Stimulated activated CD8-positive, alpha-beta memory T cell treated with anti-CD3 and anti-CD28 coated beads, Interleukin-2, amount 100 ng/mL, for 48 hours (primary cell): ENCODE results near the gene TTC38.

Experiments
- DNase-seq, 2 donors: peaks; one replicate each; pipeline ENCODE4 v3.0.0-alpha.2; 2020; ENCODE audit warnings: low read depth in 2 of 2

Gene TTC38

DNA sequence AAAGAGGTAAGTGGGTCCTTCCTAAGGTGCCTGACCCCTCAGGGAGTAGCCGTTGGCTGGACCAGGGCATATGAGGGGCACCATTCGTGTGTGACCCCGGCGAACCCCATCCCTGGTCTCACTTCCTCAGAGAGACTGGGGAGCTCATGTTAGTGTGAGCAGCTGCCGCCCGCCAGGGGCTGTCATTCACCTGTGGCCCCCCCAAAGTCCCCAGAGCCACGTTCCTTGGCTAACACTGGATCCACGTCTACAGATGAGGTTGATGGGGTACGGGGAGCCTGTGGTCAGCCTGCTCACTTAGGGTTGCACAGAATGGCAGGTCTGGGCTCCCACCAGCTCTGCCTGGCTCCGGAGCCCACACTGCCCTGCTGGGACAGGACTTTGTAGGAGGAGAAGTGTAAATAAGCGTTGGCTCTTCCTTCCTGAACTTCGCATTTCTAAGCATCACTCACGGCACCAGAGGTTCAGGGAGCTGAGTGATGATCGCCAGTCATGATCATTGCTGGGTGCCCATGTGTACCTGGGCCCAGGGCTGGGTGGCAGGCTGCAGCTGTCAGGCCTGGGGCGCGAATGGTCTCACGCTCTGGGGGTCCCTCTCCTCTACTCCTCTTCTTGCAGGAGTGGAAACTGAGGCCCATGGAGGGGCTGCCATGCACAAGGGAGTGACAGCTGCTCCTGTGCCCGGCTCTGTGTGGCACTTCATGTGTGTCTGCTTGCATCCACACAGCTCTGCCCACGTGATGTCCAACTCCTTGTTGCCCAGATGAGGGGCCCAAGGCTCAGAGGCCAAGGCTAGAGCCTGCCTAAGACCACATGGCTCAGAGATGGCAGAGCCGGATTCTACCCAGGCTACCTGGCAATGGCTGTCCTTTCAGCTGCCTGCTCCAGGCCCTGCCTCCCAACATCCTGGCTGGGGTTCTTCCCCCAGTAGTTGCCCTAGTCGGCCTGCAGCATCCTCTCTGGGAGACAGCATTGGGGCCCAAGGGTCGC lies 11.1 kb downstream of the TTC38 start:
- DNase-seq, result no peak

DNA sequence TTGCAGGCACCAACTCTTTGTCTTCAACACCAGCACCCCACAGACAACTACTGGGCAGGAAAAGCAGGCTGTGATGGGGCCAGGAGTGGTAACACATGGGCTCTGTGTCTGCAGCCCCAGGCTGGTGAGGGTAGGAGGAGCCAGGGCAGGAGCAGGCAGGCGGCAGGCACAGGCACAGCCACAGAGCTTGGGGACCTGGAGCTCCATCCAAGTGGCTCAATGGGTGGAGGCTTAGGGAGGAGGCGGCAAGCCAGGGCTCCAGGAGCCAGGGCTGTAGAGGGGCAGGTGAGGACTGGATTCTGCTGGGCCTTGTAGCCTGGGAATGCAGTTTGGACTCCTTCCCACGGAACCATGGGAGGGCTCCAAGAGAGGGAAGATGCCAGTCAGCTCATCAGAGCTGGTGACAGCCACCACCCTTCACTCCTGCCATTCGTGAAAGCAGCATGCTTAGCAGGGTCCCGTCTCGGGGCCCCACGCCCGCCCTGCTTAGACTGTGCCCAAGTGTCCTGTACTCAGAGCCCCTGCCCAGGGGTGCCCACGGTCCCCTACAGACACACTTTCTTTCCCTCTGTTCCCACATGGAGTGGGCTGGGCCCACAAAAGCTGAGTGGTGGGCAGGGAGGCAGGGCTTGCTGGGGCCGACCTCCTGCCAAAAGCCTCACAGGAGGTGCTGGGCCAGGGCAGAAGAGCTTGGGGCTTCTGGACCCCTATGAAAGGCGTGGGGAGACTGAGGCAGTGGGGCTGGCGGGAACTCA lies 12.4 kb downstream of the TTC38 start:
- DNase-seq, result no peak

DNA sequence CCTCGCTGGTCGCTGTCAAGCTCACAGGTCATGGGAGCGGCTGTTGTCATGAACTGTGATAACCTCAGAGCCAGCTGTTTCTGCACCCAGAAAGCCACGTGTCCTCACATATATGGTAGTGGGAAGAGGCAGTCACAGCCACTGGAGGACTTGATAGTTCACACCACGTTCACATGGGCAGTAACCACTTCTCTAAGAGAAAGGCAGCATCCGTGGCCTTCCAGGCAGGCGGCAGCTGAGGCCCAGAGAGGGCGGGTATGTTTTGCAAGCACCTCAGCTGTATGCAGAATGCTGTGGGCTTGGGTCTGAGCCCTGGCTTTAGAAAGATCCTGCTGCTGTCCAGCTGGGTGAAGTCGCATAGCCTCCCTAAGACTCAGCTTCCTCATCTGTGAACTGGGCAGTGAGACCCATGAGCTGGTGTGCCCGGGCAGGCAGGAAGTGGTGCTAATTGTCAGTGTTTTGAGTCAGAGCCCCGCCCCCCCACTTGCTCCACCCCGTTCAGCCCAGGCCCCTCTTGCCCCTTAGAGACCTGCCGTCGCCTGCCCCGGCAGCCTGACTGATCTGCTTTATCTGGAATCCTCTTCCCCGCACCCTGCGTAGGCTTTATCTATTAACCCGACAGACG lies 13.3 kb downstream of the TTC38 start:
- DNase-seq, result no peak

DNA sequence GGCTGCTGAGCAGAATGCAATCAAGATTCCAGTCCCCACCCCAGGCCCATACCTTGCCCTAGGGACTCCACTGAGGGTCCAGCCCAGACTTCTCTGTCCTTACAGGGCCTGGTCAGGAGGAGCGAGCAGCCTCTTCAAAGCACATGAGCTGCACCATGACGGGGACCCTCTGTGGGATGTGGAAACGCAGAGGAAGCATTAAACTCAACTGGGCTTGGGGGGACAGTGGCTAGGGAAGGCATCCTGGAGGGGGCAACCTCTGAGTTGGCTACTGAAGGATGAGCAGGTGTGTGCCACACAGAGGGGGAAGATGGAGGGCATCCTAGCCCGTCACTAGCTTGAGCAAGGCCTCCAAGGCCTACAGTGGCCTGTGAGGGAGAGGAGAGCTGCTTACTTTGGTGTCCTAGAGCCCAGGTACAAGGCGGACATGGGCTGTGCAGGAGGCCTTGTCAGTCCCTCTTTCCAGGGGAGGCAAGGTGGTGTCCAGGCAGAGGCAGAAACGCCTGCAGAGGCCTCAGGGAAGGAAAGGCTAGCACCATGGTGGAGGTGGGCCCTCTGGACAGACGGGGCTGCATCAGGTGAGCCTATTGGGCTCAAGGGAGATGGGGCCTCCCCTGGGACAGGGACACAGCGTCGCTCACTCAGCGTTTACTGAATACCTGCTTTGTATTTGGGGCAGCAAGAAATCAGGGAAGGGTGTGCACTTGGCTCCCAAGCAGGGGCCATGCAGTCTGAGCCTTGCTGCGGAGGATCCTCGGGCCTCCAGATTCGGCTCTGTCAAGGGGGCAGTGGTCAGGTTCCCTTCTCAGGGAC lies 14.3 kb downstream of the TTC38 start:
- no peak for DNase-seq

DNA sequence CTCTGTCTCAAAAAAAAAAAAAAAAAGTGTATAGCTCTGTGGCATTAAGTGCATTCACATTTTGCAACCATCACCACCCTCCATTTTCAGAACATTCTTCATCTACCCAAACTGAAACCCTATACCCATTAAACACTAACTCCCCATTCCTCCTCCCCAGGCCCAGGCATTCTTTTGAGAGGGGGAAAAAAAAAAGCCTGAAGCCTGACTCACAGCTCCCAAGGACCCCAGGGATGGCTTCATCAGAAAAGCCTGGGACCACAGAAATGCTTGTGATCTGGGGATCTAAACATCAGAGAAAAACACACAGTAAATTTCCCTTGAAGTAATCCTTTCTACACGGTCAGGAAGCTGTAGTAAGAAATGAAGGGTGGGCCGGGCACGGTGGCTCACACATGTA lies 18.2 kb downstream of the TTC38 start:
- no peak for DNase-seq

DNA sequence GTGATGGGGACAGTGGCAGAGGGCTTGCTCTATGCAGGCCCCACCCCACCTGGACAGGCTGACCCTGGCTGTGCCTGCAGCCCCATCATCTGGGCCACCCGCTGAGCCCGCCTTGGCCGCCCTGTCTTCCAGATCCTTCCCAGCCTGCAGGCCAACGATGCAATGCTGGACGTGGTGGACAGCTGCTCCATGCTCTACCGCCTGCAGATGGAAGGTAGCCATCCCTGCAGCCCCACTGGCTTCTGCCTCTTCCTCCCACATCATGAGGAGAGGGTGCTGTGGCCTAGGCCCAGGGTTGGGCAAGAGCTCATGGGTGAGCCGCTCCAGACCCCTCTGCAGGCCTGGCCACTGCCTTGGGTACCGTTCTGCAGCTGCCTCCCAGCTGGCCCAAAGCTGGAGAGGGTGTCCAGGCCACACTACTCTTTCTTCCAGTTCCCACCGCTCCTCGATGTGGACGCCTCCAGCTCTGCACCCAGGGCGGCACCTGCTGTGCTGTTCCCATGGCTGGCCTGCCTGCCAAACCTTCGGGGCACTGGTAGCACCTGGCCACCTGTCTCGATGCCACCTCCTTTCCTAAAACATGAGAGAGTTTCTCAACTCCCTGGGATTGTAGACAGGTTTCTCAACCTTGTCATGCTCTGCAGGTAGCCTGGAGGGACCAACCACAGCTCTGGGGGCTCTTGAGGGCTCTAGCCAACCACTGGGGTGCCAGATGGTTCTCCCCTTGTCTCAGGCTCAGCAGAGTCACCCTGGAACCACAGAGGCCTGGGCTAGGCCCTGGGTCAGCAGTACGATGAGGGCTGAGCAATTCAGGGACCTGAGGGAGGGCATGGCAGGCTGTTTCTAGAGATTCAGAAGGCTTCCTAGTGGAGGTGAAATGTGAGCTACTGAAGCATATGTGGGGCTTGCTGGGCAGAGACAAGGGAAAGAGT lies 19.4 kb downstream of the TTC38 start:
- DNase-seq, result no peak

DNA sequence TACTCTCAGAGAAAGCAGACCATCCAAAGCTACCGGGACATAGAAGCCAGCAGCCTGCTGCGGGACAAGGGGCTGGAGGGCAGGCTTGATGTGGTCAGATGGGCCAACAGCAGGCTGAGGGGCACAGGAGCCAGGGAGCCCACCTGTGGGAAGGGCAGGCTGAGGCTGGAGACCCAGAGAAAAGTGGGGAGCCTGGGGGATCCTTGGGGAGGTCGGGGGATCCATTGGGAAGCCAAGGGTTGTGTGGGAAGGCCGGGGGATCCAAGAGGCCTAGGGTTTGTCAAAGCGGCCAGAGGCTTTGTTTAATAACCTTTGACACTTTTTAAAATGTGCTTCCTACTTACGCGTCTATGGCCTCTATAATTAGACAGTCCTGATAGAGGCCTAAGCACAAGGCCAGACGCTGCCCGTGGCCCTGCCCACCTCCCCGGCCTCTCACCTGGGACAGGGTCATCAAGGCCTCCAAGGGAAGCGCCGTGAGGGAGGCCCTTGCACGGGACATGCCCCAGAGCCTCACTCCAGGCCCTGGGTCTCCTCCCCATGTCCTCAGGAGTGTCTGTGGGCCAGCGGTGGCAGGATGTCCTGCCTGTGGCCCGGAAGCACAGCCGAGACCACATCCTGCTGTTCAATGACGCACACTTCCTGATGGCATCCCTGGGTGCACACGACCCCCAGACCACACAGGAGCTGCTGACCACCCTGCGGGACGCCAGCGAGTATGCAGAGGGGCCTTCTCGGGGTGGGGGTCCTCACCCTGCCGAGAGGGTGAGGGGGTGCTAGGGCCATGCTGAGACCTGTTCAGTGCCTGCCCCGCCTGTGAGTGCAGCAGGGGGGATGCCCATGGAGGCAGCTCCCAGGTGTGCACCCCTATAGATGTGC lies 20.3 kb downstream of the TTC38 start:
- DNase-seq, result no peak

DNA sequence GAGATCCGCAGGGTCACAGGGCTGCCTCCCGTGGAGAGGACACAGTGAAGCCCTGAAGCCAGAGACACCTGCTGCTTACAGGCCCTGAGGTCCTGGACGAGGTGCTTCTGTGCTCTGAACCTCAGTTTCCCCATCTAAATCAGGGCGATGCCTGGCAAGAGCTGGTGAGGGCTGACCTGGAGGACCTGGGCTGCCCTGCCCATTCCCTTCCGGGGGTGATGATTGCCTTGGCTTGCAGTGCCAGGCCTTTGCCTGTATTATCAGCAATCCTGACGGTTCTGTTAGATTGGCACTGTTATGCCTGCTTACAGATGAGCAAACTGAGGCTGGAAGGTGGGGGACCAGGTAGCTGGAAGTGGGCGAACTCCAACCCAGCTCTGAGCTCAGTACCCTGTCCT lies 21.0 kb downstream of the TTC38 start:
- no peak for DNase-seq

DNA sequence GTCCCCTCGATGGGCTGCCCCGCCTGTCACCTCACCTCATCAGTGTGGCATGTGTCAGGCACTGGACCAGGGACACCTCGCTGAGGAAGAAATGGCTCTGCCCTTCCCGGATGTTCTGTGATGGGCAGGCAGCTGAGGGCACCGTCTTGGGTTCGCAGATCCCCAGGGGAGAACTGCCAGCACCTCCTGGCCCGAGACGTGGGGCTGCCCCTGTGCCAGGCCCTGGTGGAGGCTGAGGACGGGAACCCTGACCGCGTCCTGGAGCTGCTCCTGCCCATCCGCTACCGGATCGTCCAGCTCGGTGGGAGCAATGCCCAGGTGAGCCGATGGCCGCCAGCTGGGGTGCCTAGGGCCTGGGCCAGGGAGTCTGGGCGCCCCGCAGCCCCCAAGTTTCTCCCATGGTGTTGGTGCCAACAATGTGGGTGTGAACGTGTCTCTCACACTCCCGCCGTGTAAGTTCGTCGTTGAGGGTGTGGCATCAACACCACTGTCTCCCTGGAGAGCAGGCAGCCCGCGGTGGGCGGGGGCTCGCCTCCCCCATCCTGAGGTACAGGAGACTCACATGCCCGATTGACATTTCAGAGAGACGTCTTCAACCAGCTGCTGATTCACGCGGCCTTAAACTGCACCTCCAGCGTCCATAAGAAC lies 21.6 kb downstream of the TTC38 start:
- no peak for DNase-seq

DNA sequence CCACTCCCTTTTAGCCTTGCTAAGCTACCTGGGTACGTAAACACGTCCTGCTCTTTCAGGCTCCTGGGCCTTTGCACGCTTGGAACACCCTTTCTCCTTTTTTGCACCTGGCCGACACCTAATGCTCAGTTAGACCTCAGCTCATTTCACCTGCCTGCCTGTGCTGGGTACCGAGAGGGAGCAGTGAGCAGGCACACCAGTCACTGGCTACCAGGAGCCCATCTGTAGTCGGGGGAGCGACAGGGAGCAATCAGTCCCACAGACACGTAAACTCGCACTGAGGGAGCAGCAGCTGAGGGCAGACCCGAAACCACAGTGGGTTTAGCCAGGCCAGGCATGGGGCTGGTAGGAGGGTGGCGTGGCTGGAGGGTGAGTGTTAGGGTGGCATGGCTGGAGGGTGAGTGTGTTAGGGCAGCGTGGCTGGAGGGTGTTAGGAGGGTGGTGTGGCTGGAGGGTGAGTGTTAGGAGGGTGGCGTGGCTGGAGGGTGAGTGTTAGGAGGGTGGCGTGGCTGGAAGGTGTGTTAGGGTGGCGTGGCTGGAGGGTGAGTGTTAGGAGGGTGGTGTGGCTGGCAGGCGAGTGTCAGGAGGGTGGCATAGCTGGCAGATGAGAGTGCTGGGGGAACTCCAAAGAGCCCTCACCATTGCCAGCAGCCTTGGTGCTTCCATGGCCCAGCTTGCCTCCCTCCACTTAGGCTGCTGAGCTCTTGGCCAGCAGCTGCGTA lies 22.5 kb downstream of the TTC38 start:
- DNase-seq, result no peak

DNA sequence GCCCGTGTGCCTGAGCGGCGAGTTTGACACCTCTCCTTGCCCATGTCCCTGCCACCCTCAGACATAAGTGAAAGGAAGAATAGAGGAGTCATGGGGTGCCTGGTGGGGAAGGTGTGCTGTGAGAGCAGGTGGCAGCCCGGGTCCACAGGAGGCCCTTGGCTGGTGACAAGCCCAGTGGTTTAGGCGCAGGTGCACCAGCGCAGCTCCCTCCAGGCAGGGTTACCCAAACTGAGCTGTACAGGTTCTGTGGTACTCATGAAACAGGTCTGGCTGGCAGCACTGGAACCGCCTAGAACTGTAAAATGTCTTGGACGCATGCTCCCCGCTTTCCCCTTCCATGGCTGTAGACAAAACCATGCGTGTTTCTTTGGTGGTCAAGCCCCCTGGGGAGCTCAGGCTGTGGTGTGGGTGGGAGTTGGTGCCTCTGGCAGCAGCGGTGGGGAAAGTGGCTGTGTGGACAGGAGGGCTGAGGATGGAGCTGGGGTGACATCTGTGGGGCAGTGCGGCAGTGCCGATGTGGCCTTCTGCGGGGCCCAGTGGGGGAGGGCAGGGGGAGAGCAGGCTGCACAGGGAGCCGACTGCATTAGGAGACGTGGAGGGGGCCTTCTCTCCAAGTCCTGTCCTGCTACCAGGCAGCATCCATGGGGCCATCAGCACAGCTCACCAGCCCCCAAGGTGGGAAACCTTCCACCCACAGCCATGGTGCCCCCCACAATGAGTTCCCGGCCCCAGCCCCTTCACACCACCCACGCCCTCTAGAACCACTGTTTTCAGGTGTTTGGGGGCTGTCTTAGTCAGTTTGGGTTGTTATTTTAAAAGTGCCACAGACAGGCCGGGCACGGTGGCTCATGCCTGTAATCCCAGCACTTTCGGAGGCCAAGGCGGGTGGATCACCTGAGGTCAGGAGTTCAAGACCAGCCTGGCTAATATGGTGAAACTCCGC lies 23.3 kb downstream of the TTC38 start:
- no peak for DNase-seq

DNA sequence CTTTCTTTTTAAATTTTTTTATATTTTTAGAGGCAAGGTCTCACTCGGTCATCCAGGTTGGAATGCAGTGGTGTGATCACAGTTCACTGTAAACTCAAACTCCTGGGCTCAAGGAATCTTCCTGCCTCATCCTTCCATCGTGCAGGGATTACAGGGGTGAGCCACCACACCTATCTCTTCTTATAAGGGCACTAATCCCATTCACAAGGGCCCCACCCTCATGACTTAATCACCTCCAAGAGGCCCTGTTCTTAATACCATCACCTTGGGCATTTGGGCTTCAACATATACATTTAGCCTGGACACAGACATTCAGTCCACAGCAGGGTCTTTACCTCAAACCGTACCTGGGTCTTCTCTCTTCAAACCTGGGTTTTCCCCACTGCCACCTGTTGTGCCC lies 24.4 kb downstream of the TTC38 start:
- DNase-seq, result no peak

DNA sequence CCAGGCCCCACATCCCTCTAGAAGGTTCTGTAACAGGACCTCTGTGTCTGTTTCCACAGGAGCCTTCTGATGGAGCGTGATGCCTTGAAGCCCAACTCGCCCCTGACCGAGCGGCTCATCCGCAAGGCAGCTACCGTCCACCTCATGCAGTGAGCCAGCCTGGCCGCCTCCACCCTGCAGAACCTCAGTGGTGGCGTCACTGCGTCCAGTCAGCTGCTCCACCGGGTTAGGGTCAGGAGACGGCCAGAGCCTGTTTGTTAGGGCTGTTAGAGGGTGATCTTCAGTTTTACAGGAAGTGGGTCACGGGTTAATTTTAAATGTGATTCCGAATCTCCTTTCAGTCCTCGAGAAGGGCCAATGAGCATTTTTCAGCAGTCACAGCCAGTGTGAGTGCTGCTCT lies 24.9 kb downstream of the TTC38 start:
- no peak for DNase-seq

DNA sequence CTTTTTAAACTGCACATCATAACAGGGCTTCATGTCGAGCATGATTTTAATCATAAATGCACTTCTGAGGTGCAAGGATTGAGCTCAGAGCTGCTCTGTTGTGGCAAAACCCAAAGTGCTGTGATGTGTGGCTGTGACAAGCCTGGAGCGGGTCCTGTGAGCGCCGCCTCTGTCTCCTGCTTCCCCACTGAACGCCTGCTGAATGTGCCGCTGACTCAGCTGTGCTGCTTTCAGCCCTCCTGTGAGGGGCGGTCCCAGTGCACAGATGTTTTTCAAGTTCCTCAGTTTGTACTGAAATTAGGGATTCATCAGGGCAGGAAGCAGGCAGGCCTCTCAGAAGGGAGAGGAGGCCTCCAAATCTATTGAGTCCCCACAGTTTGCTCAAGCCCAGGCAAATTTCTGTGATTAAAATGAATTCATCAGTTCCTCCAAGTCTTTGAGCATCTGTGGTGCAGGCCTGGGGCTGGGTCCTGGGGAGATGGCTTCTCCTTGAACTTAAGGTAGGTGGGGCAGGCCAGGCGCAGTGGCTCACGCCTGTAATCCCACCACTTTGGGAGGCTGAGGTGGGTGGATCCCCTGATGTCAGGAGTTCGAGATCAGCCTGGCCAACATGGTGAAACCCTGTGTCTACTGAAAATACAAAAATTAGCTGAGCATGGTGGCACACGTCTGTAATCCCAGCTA lies 25.9 kb downstream of the TTC38 start:
- no peak for DNase-seq

DNA sequence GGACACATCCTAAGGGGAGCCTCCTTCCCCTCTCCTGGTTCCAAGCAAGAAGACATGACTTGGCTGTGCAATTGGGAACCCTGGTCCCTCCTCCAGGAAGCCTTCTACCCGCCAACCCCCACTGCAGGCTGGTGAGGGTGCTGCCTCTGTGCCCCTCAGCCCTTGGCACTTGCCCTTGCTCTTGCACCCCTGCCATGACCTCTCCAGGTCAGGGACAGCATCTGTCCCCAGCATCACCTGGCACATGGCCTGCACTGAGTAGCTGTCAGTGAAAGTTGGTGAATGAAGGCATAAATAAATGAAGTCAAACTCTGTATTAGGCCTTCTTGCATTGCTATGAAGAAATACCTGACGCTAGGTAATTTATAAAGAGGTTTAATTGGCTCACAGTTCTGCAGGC lies 27.0 kb downstream of the TTC38 start:
- no peak for DNase-seq

DNA sequence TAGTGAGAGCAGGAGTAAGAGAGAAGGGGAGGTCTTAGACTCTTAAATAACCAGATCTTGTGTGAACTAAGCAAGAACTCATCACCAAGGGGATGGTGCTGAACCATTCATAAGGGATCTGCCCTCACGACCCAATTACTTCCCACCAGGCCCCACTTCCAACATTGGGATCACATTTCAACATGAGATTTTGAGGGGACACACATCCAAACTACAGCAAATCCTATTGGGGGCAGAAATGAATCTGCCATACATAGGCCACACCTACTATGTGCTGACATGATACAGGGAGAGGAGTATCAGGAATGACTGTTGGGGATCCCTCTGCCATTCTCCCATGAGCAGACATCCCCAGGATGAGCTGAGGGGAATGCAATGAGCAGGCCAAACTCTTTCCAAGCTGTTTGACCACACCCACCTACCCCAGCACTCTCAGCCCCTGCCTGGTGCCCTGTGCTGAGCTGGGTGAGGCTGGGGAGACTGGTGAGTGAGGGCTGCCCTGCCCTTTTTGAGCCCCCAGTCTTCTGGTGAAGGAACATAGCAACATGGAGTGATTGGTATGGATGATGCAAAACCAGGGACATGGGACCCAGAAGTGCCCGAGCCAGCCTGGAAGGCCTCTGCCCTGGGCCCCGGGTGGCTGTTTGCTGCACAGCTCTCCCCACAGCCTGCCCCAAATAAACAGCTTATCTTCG lies 27.6 kb downstream of the TTC38 start:
- DNase-seq, result no peak
